GM21737 (cell line): Measurements from ENCODE around the gene GRK5.
"Not testable (repeated sequence)": the region's sequence is repeated elsewhere in the genome, so short reads cannot be mapped to it uniquely, and the experiment has no call there.

ENCODE experiments used
- ATAC-seq: cut with Tn5 transposase; IDR thresholded peaks from one replicate; pipeline ENCODE4 v1.9.1; 2021; ENCODE audit warnings: mild to moderate bottlenecking, moderate library complexity; ENCODE audit not compliant: unreplicated experiment

GRK5 gene

GRCh38 chr10:119431773-119432135 is 224.4 kb downstream of the GRK5 start:
- no peak for ATAC-seq

DNA sequence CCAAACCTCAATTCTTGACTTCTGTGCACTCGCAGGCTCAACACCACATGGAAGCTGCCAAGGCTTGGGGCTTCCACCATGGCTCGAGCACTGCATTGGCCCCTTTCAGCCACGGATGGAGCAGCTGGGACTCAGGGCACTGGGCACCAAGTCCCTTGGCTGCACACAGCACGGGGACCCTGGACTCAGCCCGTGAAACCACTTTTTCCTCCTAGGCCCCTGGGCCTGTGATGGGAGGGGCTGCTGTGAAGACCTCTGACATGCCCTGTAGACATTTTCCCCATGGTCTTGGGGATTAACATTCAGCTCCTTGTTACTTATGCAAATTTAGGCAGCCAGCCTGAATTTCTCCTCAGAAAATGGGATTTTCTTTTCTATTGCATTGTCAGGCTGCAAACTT is 227.6 kb downstream of the GRK5 start:
- ATAC-seq: not testable (repeated sequence)

DNA sequence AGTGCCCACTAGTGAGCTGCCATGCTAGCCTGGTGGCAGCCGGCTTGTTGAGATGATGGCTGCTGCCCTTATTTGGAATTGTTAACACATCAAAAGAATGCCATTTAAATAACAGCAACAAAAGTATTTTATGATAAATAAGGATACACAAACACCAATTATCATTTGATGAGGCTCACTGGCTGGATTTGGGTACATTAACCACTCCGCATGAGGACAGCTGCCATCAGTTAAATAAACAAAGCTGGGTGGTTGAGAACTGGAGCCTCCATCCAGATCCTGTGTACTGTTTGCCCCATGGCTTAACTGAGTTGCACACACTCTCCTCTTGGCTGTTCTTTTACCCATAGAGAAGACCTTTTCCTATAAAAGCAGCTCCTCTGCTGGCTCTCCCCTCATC is 231.3 kb downstream of the GRK5 start:
- ATAC-seq: no peak

GRCh38 chr10:119439922-119440321 is 232.6 kb downstream of the GRK5 start:
- ATAC-seq: no peak

DNA sequence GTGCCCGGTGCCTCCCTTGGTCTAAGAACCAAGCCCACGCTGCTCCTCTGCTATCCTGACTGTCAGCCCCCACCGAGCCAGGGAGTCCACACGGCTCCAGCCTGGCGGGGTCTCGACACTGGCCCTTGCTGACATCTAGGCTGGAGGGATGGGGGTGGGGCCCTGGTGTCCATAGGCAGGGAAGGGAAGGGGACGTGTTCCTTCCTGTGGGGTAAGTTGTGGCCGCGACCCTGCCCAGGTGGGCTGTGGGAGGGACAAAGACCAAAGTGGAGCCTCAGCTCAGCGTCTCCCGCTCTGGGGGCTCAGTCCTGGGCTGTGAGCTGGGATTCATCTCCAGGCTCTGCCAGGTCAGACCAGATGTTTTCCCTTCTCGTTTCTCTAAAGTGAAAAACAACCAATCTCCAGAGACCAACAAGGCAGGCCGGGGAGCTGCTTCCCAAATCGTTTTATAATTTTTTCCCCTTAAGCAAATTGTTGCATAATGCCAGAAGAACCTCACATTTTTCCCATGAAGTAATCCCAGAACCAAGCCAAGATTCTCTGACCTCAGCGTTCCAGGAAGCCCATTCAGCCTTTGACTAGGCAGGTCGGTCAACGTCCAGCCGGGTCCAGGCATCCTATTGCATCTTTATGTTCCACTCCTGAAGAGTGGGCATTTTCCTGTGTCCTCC is 233.9 kb downstream of the GRK5 start:
- no peak for ATAC-seq

DNA sequence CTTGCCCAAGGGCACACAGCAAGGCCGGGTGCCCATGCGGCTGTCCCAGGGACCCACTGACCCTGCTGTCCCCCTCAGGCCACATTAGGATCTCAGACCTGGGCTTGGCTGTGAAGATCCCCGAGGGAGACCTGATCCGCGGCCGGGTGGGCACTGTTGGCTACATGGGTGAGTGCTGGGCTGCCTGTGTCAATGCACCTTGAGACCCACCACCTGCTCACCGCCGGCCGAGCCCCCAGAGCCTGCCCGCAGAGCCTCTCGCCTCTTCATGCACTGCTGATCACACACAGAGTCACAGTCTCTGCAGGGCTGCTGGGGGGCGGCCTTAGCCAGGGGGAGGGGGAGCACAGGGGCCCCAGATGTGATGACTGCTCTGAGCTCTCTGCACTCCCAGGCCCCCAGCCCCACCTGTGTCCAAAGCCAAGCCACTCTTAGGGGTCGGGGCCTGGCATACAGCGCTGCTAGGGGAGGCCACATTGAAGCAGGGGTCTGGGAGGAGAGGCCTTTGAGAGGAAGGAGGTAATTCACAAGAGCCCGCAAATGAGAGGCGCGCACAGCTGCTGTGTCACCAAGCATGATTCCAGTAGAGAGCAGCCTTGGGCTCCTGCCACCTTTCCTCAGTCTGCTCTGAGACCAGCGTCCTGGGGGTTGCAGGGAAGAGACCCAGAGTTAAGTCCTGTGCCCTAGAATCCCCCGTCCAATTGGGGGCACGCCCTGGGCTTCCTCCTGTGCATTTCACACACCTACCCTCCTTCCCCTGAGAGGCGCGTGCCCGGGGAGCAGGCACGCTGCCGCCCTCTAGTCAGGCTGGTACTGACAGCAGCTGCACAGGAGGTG is 234.8 kb downstream of the GRK5 start:
- ATAC-seq: no peak

DNA sequence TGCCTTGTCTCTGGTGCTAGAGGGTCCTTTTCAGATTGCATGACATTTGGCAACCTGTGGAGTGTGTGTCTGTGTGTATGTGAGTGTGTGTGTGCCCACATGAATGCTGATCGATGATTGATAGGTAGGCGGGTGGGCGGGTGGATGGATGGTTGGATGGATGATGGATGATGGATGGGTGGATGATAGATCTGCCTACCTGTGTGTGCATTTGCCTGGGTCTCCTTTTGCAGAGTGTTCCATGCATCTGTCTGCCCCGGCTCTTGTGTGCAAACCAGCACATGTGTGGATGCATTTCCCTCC is 235.3 kb downstream of the GRK5 start:
- no peak for ATAC-seq

DNA sequence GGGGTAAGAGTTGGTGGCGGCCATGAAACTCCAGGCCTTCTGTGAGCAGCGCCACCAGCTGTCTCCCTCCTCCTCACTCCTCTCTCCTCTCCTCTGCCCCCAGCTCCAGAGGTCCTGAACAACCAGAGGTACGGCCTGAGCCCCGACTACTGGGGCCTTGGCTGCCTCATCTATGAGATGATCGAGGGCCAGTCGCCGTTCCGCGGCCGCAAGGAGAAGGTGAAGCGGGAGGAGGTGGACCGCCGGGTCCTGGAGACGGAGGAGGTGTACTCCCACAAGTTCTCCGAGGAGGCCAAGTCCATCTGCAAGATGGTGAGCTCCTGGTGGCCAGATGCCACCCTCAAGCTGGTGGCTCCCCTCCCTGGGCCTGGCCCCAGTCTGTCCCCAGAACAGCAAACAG is 236.1 kb downstream of the GRK5 start:
- ATAC-seq: no peak

GRCh38 chr10:119443970-119444660 is 236.7 kb downstream of the GRK5 start:
- ATAC-seq: no peak

DNA sequence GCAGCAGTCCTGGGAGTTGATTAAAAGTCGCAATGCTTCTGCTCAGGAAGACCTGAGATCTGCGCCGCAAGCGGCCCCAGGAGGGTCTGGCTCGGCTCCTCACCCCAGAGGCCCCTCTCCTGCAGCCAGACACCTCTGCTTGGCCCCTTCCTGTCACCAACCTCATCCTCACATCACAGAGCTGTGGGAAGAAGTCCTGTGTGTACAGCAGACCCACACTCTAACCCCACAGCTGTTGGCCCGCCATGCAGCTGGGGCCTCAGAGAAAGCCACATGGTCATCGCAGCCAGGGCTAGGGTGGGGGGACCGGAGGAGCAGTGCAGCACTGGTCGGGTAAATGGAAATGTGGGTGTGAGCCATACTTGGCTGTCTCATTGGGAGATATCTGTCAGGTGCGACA is 237.5 kb downstream of the GRK5 start:
- no peak for ATAC-seq

GRCh38 chr10:119445311-119445934 is 238.1 kb downstream of the GRK5 start:
- no peak for ATAC-seq

GRCh38 chr10:119445935-119446317 is 238.6 kb downstream of the GRK5 start:
- no peak for ATAC-seq

- no peak for ATAC-seq
Observed at GRCh38 chr10:119446441-119447277, 239.3 kb downstream of the GRK5 start.

DNA sequence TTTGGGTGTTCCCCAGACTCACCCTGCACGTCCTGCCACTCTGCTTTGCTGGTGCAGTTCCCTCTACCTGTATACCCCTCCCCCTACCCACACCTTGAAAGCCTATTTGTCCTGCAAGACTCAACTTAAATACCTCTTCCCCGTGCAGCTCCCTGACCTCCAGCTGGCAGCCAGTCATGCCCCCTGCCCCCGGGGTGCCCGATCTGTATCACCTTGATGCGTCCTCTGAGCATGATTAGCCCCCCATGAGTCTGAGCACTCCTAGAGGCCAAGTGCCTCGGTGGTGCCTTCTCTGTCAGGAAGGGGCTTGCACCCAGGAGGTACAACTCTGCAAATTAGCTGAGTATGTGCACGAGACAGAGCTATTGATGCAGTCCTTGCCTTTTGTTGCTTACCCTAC is 240.1 kb downstream of the GRK5 start:
- ATAC-seq: no peak

GRCh38 chr10:119447823-119448546 is 240.6 kb downstream of the GRK5 start:
- no peak for ATAC-seq

DNA sequence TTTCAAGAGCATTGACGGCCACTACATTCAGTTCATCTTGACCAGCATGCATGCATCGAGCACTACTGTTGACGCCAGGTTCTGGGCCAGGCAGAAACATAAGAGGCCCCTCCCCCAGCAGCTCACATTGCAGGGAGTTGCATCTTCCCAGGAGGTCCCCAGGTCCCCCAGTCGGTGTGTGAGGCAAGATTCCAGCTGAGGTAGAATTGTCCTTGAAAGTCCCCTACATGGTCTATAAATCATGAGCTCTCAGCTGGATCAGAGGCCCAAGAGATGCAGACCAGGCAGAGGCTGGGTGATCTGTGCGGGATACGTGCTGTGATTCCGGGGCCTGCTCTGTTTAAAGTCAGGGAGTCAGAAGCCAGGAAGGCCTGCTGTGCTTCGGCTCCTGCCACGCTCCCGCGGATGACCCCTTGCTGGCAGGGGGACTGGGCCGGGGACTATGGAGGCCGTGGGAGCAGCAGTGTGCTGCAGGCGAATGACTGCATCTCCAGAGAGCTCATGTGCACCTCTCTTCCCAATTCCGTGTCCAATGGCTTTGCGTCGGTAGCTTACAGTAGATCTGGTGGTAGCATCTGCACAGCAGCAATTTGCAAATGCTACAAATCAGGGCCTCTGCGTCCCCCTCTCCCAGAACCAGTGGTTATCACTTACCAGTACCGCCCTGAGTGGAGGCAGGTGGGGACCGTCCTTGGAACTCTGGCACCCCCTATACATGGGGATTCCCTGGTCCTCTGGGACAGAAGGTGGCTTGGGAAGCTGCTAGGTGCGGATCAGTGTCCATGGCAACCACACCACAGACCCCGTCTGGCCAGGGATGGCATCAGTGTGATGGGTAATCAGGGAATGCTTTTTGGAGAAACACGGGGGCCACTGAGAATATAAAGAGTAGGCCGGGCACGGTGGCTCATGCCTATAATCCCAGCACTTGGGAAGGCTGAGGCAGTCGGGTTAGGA is 241.5 kb downstream of the GRK5 start:
- no peak for ATAC-seq

DNA sequence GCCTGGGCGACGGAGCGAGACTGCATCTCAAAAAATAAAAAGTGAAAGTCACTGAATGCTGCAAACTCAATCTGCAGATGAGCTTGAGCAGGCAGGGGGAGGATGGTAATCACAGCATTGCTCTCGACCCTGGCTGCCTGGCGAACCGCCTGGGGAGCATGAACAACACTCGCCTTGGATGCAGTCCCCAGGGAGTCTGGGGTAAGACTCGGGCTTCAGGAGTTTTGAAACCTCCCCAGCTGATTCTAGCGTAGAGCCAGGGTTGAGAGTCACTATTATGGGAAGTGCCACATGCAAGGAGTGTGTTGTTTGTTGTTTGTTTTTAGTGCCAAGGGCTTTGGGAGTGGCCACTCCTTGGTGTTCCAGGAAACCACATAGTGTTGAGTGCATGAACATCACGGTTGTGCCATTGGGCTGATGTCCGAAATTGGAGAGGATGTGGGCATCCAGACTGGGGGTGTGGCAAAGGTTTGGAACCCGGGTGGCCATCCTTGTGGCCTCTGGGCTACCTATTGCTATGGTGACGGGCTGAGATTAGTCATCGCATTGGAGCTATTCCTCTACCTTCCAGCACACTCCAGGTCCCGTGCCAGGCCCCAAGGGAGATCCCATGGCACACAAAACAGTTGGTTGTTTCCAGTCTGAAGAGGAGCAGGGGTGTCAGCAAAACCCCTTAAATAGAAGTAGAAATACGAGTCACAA is 242.5 kb downstream of the GRK5 start:
- ATAC-seq: no peak

- ATAC-seq: no peak
Observed at GRCh38 chr10:119450606-119451299, 243.4 kb downstream of the GRK5 start.
